ENCODE results near the gene SLC22A2.
A peak's percentile ranks its signal among the peaks of the same experiment; 100 is the strongest.

The SLC22A2 gene

GRCh38 chr6:160226118-160226591 lies 32.5 kb downstream of the SLC22A2 start:
- DNase-seq: no peak
- in situ Hi-C loops (cut with MboI; ENCODE audit: low pct_unique_long_range_greater_than_20kb, low sequenced_read_pairs): no loop called here

GRCh38 chr6:160224639-160225237 lies 33.9 kb downstream of the SLC22A2 start:
- in situ Hi-C loops (cut with MboI; ENCODE audit: low pct_unique_long_range_greater_than_20kb, low sequenced_read_pairs): no loop called here
- no peak for DNase-seq

GRCh38 chr6:160222491-160222890 lies 36.1 kb downstream of the SLC22A2 start:
- no peak for DNase-seq
- in situ Hi-C loops (cut with MboI; ENCODE audit: low pct_unique_long_range_greater_than_20kb, low sequenced_read_pairs): no loop called here

GRCh38 chr6:160221918-160222317 lies 36.7 kb downstream of the SLC22A2 start:
- no peak for DNase-seq
- in situ Hi-C loops (cut with MboI; ENCODE audit: low pct_unique_long_range_greater_than_20kb, low sequenced_read_pairs): no loop called here

- DNase-seq: peak; percentile 9
- in situ Hi-C loops (cut with MboI; ENCODE audit: low pct_unique_long_range_greater_than_20kb, low sequenced_read_pairs): no loop called here
These were observed 37.2 kb downstream of the SLC22A2 start for GRCh38 chr6:160221423-160221822.

GRCh38 chr6:160218810-160219209 lies 39.8 kb downstream of the SLC22A2 start:
- in situ Hi-C loops (cut with MboI; ENCODE audit: low pct_unique_long_range_greater_than_20kb, low sequenced_read_pairs): no loop called here
- DNase-seq: no peak

- in situ Hi-C loops (cut with MboI; ENCODE audit: low pct_unique_long_range_greater_than_20kb, low sequenced_read_pairs): no loop called here
- DNase-seq: no peak
These were observed 40.8 kb downstream of the SLC22A2 start for GRCh38 chr6:160217863-160218262.

GRCh38 chr6:160217073-160217472 lies 41.5 kb downstream of the SLC22A2 start:
- DNase-seq: no peak
- in situ Hi-C loops (cut with MboI; ENCODE audit: low pct_unique_long_range_greater_than_20kb, low sequenced_read_pairs): no loop called here

GRCh38 chr6:160215232-160215631 lies 43.4 kb downstream of the SLC22A2 start:
- in situ Hi-C loops (cut with MboI; ENCODE audit: low pct_unique_long_range_greater_than_20kb, low sequenced_read_pairs): no loop called here
- DNase-seq: no peak

- DNase-seq: no peak
- in situ Hi-C loops (cut with MboI; ENCODE audit: low pct_unique_long_range_greater_than_20kb, low sequenced_read_pairs): no loop called here
These were observed 51.0 kb downstream of the SLC22A2 start for GRCh38 chr6:160207618-160208017.

- no peak for DNase-seq
- in situ Hi-C loops (cut with MboI; ENCODE audit: low pct_unique_long_range_greater_than_20kb, low sequenced_read_pairs): no loop called here
These were observed 53.9 kb downstream of the SLC22A2 start for GRCh38 chr6:160204710-160205109.

GRCh38 chr6:160203953-160204352 lies 54.7 kb downstream of the SLC22A2 start:
- in situ Hi-C loops (cut with MboI; ENCODE audit: low pct_unique_long_range_greater_than_20kb, low sequenced_read_pairs): no loop called here

GRCh38 chr6:160203522-160203921 lies 55.1 kb downstream of the SLC22A2 start:
- in situ Hi-C loops (cut with MboI; ENCODE audit: low pct_unique_long_range_greater_than_20kb, low sequenced_read_pairs): no loop called here
- no peak for DNase-seq

More at GRCh38 chr6:160203953-160204352, 54.7 kb downstream of the SLC22A2 start:
- DNase-seq: no peak

GRCh38 chr6:160203076-160203475 lies 55.5 kb downstream of the SLC22A2 start:
- in situ Hi-C loops (cut with MboI; ENCODE audit: low pct_unique_long_range_greater_than_20kb, low sequenced_read_pairs): no loop called here
- no peak for DNase-seq

- no peak for DNase-seq
- in situ Hi-C loops (cut with MboI; ENCODE audit: low pct_unique_long_range_greater_than_20kb, low sequenced_read_pairs): no loop called here
These were observed 56.2 kb downstream of the SLC22A2 start for GRCh38 chr6:160202411-160202810.

- DNase-seq: no peak
- in situ Hi-C loops (cut with MboI; ENCODE audit: low pct_unique_long_range_greater_than_20kb, low sequenced_read_pairs): no loop called here
These were observed 57.6 kb downstream of the SLC22A2 start for GRCh38 chr6:160201061-160201460.

- no peak for DNase-seq
- in situ Hi-C loops (cut with MboI; ENCODE audit: low pct_unique_long_range_greater_than_20kb, low sequenced_read_pairs): no loop called here
These were observed 59.9 kb downstream of the SLC22A2 start for GRCh38 chr6:160198606-160199211.

GRCh38 chr6:160197662-160198061 lies 61.0 kb downstream of the SLC22A2 start:
- DNase-seq: no peak
- in situ Hi-C loops (cut with MboI; ENCODE audit: low pct_unique_long_range_greater_than_20kb, low sequenced_read_pairs): no loop called here

- in situ Hi-C loops (cut with MboI; ENCODE audit: low pct_unique_long_range_greater_than_20kb, low sequenced_read_pairs): no loop called here
- DNase-seq: no peak
These were observed 63.8 kb downstream of the SLC22A2 start for GRCh38 chr6:160194808-160195207.

- in situ Hi-C loops (cut with MboI; ENCODE audit: low pct_unique_long_range_greater_than_20kb, low sequenced_read_pairs): no loop called here
- DNase-seq: no peak
These were observed 65.8 kb downstream of the SLC22A2 start for GRCh38 chr6:160192840-160193239.

- in situ Hi-C loops (cut with MboI; ENCODE audit: low pct_unique_long_range_greater_than_20kb, low sequenced_read_pairs): no loop called here
These were observed 67.6 kb downstream of the SLC22A2 start for GRCh38 chr6:160190973-160191372.

More at GRCh38 chr6:160190973-160191372, 67.6 kb downstream of the SLC22A2 start:
- DNase-seq: no peak

Measured in KBM-7 (cell line).